ENCODE measurements around the gene SUPT16H. TPM values are rescaled to one million over a fixed set of nuclear protein-coding genes. Genes with fewer than 3 reads are reported as not detected.
A peak's percentile ranks its signal among the peaks of the same experiment; 100 is the strongest.

SUPT16H gene
- total and polyA plus RNA-seq, 2 of the 13 experiments (the other 11 are each of a cell fraction or from before 2014, with no cell fraction given), result 77.5 to 230 TPM

DNA sequence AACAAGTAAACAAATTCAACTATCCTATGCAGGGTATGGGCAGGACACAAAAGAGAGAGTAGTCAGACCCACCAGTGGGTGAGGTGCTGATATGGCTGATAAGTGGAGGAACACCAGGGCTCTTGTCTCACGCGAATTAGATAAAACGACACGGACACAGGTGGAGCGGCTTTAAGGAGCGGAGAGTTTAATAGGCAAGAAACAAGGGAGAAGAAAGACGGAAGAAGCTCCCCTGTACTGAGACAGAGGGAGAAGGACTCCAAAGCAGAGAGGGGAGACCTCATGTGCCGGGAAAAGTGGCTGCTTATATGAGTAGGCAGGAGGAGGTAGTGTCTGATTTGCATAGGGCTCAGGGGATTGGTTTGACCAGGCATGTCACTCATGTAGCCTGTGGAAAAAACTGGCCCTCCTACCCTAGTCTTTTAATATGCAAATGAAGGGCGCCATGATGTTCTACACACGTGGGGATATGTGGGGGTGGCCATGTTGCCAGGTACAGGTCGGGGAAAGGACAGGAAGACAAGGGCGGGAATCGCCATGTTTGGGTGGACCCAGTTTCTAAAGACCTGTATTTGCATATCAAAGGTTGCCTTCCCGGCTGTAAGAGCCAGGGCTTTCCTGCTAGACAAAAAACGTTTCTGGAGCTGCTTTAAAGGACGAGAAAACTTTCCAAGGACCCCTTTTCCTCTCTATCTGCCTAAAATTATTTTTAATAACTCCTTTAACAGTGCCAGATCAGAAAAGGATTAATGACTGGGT lies 75.2 kb downstream of the SUPT16H start (continued):
- no peak for TF ChIP-seq SYNCRIP (IDR thresholded peaks at IDR 0.05; ENCODE audit: insufficient read depth, low read depth, low read length)
- no peak for TF ChIP-seq ZNF207 (IDR thresholded peaks at IDR 0.05; ENCODE audit: borderline replicate concordance)
- TF ChIP-seq, protein P1, sequence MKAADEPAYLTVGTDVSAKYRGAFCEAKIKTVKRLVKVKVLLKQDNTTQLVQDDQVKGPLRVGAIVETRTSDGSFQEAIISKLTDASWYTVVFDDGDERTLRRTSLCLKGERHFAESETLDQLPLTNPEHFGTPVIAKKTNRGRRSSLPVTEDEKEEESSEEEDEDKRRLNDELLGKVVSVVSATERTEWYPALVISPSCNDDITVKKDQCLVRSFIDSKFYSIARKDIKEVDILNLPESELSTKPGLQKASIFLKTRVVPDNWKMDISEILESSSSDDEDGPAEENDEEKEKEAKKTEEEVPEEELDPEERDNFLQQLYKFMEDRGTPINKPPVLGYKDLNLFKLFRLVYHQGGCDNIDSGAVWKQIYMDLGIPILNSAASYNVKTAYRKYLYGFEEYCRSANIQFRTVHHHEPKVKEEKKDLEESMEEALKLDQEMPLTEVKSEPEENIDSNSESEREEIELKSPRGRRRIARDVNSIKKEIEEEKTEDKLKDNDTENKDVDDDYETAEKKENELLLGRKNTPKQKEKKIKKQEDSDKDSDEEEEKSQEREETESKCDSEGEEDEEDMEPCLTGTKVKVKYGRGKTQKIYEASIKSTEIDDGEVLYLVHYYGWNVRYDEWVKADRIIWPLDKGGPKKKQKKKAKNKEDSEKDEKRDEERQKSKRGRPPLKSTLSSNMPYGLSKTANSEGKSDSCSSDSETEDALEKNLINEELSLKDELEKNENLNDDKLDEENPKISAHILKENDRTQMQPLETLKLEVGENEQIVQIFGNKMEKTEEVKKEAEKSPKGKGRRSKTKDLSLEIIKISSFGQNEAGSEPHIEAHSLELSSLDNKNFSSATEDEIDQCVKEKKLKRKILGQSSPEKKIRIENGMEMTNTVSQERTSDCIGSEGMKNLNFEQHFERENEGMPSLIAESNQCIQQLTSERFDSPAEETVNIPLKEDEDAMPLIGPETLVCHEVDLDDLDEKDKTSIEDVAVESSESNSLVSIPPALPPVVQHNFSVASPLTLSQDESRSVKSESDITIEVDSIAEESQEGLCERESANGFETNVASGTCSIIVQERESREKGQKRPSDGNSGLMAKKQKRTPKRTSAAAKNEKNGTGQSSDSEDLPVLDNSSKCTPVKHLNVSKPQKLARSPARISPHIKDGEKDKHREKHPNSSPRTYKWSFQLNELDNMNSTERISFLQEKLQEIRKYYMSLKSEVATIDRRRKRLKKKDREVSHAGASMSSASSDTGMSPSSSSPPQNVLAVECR (CRISPR knock-in tag; IDR thresholded peaks at IDR 0.05; ENCODE audit: borderline replicate concordance), result peak; percentile 94
- no peak; the same call in 1 of the 2 replicates for TF ChIP-seq ZNF766 (CRISPR knock-in tag; IDR thresholded peaks at IDR 0.05; ENCODE audit: borderline replicate concordance)
- no peak for TF ChIP-seq HNRNPLL (IDR thresholded peaks at IDR 0.05; ENCODE audit: low read depth, low read length, poor library complexity, severe bottlenecking)
- TF ChIP-seq RBM39 (IDR thresholded peaks at IDR 0.05; ENCODE audit: low read depth, low read length, poor library complexity, severe bottlenecking), result no peak
- no peak; the same call in 1 of the 2 replicates for TF ChIP-seq NCOA2 (CRISPR knock-in tag; IDR thresholded peaks at IDR 0.05)
- no peak for TF ChIP-seq ZNF468 (CRISPR knock-in tag; IDR thresholded peaks at IDR 0.05)
- TF ChIP-seq, protein P2, sequence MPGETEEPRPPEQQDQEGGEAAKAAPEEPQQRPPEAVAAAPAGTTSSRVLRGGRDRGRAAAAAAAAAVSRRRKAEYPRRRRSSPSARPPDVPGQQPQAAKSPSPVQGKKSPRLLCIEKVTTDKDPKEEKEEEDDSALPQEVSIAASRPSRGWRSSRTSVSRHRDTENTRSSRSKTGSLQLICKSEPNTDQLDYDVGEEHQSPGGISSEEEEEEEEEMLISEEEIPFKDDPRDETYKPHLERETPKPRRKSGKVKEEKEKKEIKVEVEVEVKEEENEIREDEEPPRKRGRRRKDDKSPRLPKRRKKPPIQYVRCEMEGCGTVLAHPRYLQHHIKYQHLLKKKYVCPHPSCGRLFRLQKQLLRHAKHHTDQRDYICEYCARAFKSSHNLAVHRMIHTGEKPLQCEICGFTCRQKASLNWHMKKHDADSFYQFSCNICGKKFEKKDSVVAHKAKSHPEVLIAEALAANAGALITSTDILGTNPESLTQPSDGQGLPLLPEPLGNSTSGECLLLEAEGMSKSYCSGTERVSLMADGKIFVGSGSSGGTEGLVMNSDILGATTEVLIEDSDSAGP (CRISPR knock-in tag; IDR thresholded peaks at IDR 0.05; ENCODE audit: borderline replicate concordance), result peak; percentile 60
- TF ChIP-seq ZNF230 (CRISPR knock-in tag; IDR thresholded peaks at IDR 0.05), result no peak
- TF ChIP-seq, protein P3, sequence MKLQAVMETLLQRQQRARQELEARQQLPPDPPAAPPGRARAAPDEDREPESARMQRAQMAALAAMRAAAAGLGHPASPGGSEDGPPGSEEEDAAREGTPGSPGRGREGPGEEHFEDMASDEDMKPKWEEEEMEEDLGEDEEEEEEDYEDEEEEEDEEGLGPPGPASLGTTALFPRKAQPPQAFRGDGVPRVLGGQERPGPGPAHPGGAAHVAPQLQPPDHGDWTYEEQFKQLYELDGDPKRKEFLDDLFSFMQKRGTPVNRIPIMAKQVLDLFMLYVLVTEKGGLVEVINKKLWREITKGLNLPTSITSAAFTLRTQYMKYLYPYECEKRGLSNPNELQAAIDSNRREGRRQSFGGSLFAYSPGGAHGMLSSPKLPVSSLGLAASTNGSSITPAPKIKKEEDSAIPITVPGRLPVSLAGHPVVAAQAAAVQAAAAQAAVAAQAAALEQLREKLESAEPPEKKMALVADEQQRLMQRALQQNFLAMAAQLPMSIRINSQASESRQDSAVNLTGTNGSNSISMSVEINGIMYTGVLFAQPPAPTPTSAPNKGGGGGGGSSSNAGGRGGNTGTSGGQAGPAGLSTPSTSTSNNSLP (IDR thresholded peaks at IDR 0.05; ENCODE audit: low read depth, low read length), result peak; percentile 62; the same call in 1 of the 2 replicates
- TF ChIP-seq TRIM24 (CRISPR knock-in tag; IDR thresholded peaks at IDR 0.05), result no peak
- TF ChIP-seq NFE2 (CRISPR knock-in tag; IDR thresholded peaks at IDR 0.05), result no peak
- TF ChIP-seq CBX2 (IDR thresholded peaks at IDR 0.05; ENCODE audit: low read depth, low read length), result no peak
- TF ChIP-seq CBX2 (CRISPR knock-in tag; IDR thresholded peaks at IDR 0.05; ENCODE audit: low read depth), result no peak
- peak; percentile 29; the same call in 1 of the 2 replicates for TF ChIP-seq SOX5 (CRISPR knock-in tag; IDR thresholded peaks at IDR 0.05; ENCODE audit: borderline replicate concordance)
- no peak for TF ChIP-seq MLLT10 (CRISPR knock-in tag; IDR thresholded peaks at IDR 0.05)
- TF ChIP-seq CBFB (CRISPR knock-in tag; IDR thresholded peaks at IDR 0.05), result 0 out of 2 replicates have a peak, but pooled peaks have one; percentile 5
- no peak; the same call in 1 of the 2 replicates for TF ChIP-seq NKX3-1 (CRISPR knock-in tag; IDR thresholded peaks at IDR 0.05)

Data from HepG2 (cell line).